ENCODE measurements around the gene POLR2E. TPM values are rescaled to one million over a fixed set of nuclear protein-coding genes. Genes with fewer than 3 reads are reported as not detected.

The POLR2E gene
- total RNA-seq, 1 donor from 2014 or later, result 156 TPM

- Mint-ChIP-seq H3K27me3 (ENCODE audit: unreplicated experiment) (no peaks in the 10 kb centered on the region), H3K4me3 (ENCODE audit: unreplicated experiment) (no peak overlapping the region), H3K9me3 (ENCODE audit: unreplicated experiment) (no peaks in the 10 kb centered on the region), H3K36me3 (ENCODE audit: unreplicated experiment) (no peaks in the 10 kb centered on the region), H3K4me1 (ENCODE audit: unreplicated experiment) (no peaks in the 10 kb centered on the region), H3K27ac (ENCODE audit: unreplicated experiment) (no peak overlapping the region)
- no peak for TF ChIP-seq CTCF (IDR thresholded peaks at IDR 0.05)
- DNase-seq (ENCODE audit: extremely low spot score, unreplicated experiment), result no peak
Observed at GRCh38 chr19:1055886-1056620, 39.1 kb downstream of the POLR2E start.

GRCh38 chr19:1055028-1055425 is 40.1 kb downstream of the POLR2E start:
- no peak overlapping the region for H3K27ac Mint-ChIP-seq (ENCODE audit: unreplicated experiment)
- H3K27me3 Mint-ChIP-seq (ENCODE audit: unreplicated experiment), result no peaks in the 10 kb centered on the region
- no peaks in the 10 kb centered on the region for H3K9me3 Mint-ChIP-seq (ENCODE audit: unreplicated experiment)
- DNase-seq (ENCODE audit: extremely low spot score, unreplicated experiment), result no peak
- H3K36me3 Mint-ChIP-seq (ENCODE audit: unreplicated experiment), result no peaks in the 10 kb centered on the region
- no peaks in the 10 kb centered on the region for H3K4me1 Mint-ChIP-seq (ENCODE audit: unreplicated experiment)
- TF ChIP-seq CTCF (IDR thresholded peaks at IDR 0.05), result no peak
- H3K4me3 Mint-ChIP-seq (ENCODE audit: unreplicated experiment), result no peak overlapping the region

- no peak for DNase-seq (ENCODE audit: extremely low spot score, unreplicated experiment)
- TF ChIP-seq CTCF (IDR thresholded peaks at IDR 0.05), result no peak
- Mint-ChIP-seq H3K4me3 (ENCODE audit: unreplicated experiment) (no peak overlapping the region), H3K27me3 (ENCODE audit: unreplicated experiment) (no peaks in the 10 kb centered on the region), H3K36me3 (ENCODE audit: unreplicated experiment) (no peaks in the 10 kb centered on the region), H3K9me3 (ENCODE audit: unreplicated experiment) (no peaks in the 10 kb centered on the region), H3K4me1 (ENCODE audit: unreplicated experiment) (no peaks in the 10 kb centered on the region), H3K27ac (ENCODE audit: unreplicated experiment) (no peak overlapping the region)
Observed at GRCh38 chr19:1054102-1055027, 40.8 kb downstream of the POLR2E start.

GRCh38 chr19:1053176-1054101 is 41.7 kb downstream of the POLR2E start:
- no peak overlapping the region for H3K27ac Mint-ChIP-seq (ENCODE audit: unreplicated experiment)
- H3K9me3 Mint-ChIP-seq (ENCODE audit: unreplicated experiment), result no peaks in the 10 kb centered on the region
- TF ChIP-seq CTCF (IDR thresholded peaks at IDR 0.05), result no peak
- no peak overlapping the region for H3K4me3 Mint-ChIP-seq (ENCODE audit: unreplicated experiment)
- DNase-seq (ENCODE audit: extremely low spot score, unreplicated experiment), result no peak
- no peaks in the 10 kb centered on the region for H3K4me1 Mint-ChIP-seq (ENCODE audit: unreplicated experiment)
- no peaks in the 10 kb centered on the region for H3K27me3 Mint-ChIP-seq (ENCODE audit: unreplicated experiment)
- no peaks in the 10 kb centered on the region for H3K36me3 Mint-ChIP-seq (ENCODE audit: unreplicated experiment)

Measured in osteocyte (in vitro differentiated cells).